Esophagus muscularis mucosa (tissue), 4 donors: ENCODE results near the gene CES2. TPM values are rescaled to one million over a fixed set of nuclear protein-coding genes. Genes with fewer than 3 reads are reported as not detected.

Experiments used
- DNase-seq: peaks from one replicate; pipeline ENCODE4 v3.0.0-alpha.2; 2017; ENCODE audit errors: extremely low spot score
- H3K27ac ChIP-seq, 4 donors: fragments of 200-600 bp; sonication (generic); replicated peaks in 1 of 4; 1 replicate in 3 of 4; 2 replicates in 1 of 4; pipeline ENCODE4 v1.5.1; 2016 to 2019; ENCODE audit warnings: mild to moderate bottlenecking in 1 of 4
- H3K27me3 ChIP-seq, 4 donors: fragments of 200-600 bp; sonication (generic); one replicate each; pipeline versions ENCODE4 v1.5.1 to v1.6.0; 2016 to 2019
- H3K36me3 ChIP-seq, 4 donors: fragments of 200-600 bp; sonication (generic); one replicate each; pipeline ENCODE4 v1.5.1; 2016 to 2019
- H3K4me1 ChIP-seq, 4 donors: fragments of 200-600 bp; sonication (generic); one replicate each; pipeline ENCODE4 v1.5.1; 2016 to 2019
- H3K4me3 ChIP-seq, 4 donors: fragments of 200-600 bp; sonication (generic); 1 replicate in 2 of 4; 2 replicates in 2 of 4; pipeline ENCODE4 v1.5.1; 2016 to 2019; ENCODE audit warnings: mild to moderate bottlenecking in 4 of 4, moderate library complexity in 1 of 4
- H3K9me3 ChIP-seq, 4 donors: fragments of 200-600 bp; sonication (generic); 1 replicate in 3 of 4; 2 replicates in 1 of 4; pipeline ENCODE4 v1.5.1; 2016 to 2019
- CTCF ChIP-seq, 3 experiments: fragments of 200-600 bp in 2 of 3; fragments of 450-650 bp in 1 of 3; sonication (generic) in 2 of 3; IDR thresholded peaks; one replicate each; pipeline ENCODE4 v1.5.1; 2017 to 2019; ENCODE audit warnings: antibody characterized with exemption in 3 of 3, mild to moderate bottlenecking in 2 of 3, moderate library complexity in 1 of 3
- EP300 ChIP-seq: sonication (generic); formaldehyde crosslinking; IDR thresholded peaks from one replicate; pipeline ENCODE4 v1.6.1; 2017; ENCODE audit warnings: antibody characterized with exemption
- POLR2A ChIP-seq: fragments of 450-650 bp; IDR thresholded peaks from one replicate; pipeline ENCODE4 v1.6.1; 2017; ENCODE audit warnings: antibody characterized with exemption, moderate library complexity, mild to moderate bottlenecking, low read depth
- POLR2AphosphoS5 ChIP-seq, 2 donors: sonication (generic); formaldehyde crosslinking; IDR thresholded peaks; one replicate each; pipeline ENCODE4 v1.6.1; 2017; ENCODE audit warnings: antibody characterized with exemption in 2 of 2
- WGBS: methylation state at CpG from one replicate; pipeline ENCODE4 v1.1.5; 2018; 5-methylcytosine and 5-hydroxymethylcytosine counted together
- intact Hi-C: fragments of 100-400 bp; cut with DNase I; formaldehyde crosslinking; loops from one replicate; pipeline ENCODE4 v1.15.1; 2023
- total RNA-seq, 4 donors: library from RNA; depleted of rRNA; stranded (reverse); fragments of >200 nt; gene quantifications; one replicate each; pipeline versions ENCODE4 v1.1.0 to v1.2.1, GENCODE V29; 2016

The CES2 gene
- total RNA-seq, 4 donors from 2014 or later: 22.0 to 29.7 (median 26.8) TPM

GRCh38 chr16:66905633-66906539 lies 29.4 kb upstream of the CES2 start:
- Histone ChIP-seq H3K4me1 (peaks cover 42 to 65% (median 63%) of the 10 kb centered on the region in 4 donors), H3K36me3 (no peaks in the 10 kb centered on the region), H3K4me3 (no peak overlapping the region), H3K27ac (peak overlapping the region; percentile 86 to 91 (median 90)), H3K27me3 (no peaks in the 10 kb centered on the region), H3K9me3 (no peaks in the 10 kb centered on the region)
- WGBS: 53% methylated on average over 8 of the region's 11 CpGs
- DNase-seq: no peak
- TF ChIP-seq CTCF (IDR thresholded peaks at IDR 0.05) (no peak), EP300 (no peak), POLR2A (no peak)
- intact Hi-C loops: no loop called here

DNA sequence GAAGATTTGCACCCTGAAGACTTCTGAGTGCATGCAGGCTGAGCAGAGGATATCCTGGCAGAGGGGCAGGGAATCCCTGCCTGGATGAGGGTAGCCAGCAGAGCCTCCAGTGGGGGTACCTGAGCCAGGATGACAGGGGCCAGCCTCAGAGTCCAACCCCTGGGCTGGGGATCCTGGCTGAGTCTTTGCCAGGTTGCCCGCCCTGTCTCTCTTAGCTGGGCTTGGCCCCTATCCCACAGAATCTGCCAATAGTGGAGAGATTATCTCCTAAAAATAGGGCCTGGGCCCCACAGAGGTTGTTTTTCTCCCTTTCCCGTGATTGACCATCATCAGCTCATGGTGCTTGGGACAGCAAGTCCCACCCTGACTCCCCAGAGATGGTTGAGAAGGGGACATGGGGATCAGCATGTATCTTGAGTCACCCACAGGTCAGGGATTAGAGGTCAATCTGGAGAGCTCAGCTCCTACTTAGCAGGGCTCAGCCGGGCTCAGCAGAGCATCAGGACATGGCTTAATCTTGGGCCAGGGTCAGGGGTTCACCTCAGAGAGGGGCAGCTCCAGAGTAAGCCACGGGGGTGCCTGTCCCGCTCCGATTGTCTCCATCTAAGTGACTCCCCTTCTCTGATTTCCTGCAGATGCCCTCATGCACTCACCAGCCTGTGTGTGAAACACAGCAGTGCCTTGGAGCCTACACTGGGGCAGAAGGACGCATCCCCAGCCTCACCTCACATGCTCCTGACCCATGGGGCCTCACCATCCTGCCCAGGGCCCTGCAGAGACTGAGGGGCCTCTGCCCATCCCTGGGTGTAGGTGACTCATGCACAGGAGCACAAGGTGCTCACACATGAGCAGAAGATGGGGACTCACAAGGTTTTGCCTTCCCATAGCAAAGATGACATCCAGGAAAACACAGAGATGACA lies 28.1 kb upstream of the CES2 start:
- DNase-seq: no peak
- no peaks in the 10 kb centered on the region for H3K27me3 ChIP-seq
- no peaks in the 10 kb centered on the region for H3K9me3 ChIP-seq
- peaks cover 29 to 52% (median 50%) of the 10 kb centered on the region in 4 donors for H3K4me1 ChIP-seq
- peak overlapping the region; percentile 18 to 90 (median 88) for H3K27ac ChIP-seq
- TF ChIP-seq EP300 (no peak), CTCF (IDR thresholded peaks at IDR 0.05) (no peak), POLR2AphosphoS5 (IDR thresholded peaks at IDR 0.05) (peak in 1 of 2 donors; percentile 32)
- WGBS: 77% methylated on average over 6 of the region's 7 CpGs
- intact Hi-C loops: no loop called here
- H3K4me3 ChIP-seq: no peak overlapping the region
- H3K36me3 ChIP-seq: no peaks in the 10 kb centered on the region

GRCh38 chr16:66908116-66908515 lies 27.2 kb upstream of the CES2 start:
- no peaks in the 10 kb centered on the region for H3K36me3 ChIP-seq
- intact Hi-C loops: no loop called here
- TF ChIP-seq EP300: no peak
- DNase-seq: no peak
- H3K27ac ChIP-seq: no peak overlapping the region
- 84% methylated on average over 3 of the region's 3 CpGs for WGBS
- no peaks in the 10 kb centered on the region for H3K9me3 ChIP-seq
- peaks cover 29 to 43% (median 40%) of the 10 kb centered on the region in 4 donors for H3K4me1 ChIP-seq
- no peaks in the 10 kb centered on the region for H3K27me3 ChIP-seq
- no peak overlapping the region for H3K4me3 ChIP-seq

- intact Hi-C loops: no loop called here
- TF ChIP-seq POLR2AphosphoS5 (IDR thresholded peaks at IDR 0.05): no peak
- no peak for TF ChIP-seq POLR2A
- no peak for TF ChIP-seq EP300
- TF ChIP-seq CTCF (IDR thresholded peaks at IDR 0.05): no peak
- no peak overlapping the region for H3K4me3 ChIP-seq
- no peaks in the 10 kb centered on the region for H3K27me3 ChIP-seq
- H3K4me1 ChIP-seq: peaks cover 29 to 35% (median 32%) of the 10 kb centered on the region in 4 donors
- WGBS: 91% methylated on average over 13 of the region's 14 CpGs
- no peak overlapping the region for H3K27ac ChIP-seq
- no peaks in the 10 kb centered on the region for H3K9me3 ChIP-seq
- no peak for DNase-seq
- H3K36me3 ChIP-seq: no peaks in the 10 kb centered on the region
Observed at GRCh38 chr16:66908762-66909559, 26.4 kb upstream of the CES2 start.
